DND-41 (cell line): ENCODE measurements around the gene ZNF442.
A peak's percentile ranks its signal among the peaks of the same experiment; 100 is the strongest.
"Not testable (repeated sequence)": the region's sequence is repeated elsewhere in the genome, so short reads cannot be mapped to it uniquely, and the experiment has no call there.

Experiments
- ATAC-seq: fragments of 200-7000 bp; cut with Tn5 transposase; 3 replicates; pipeline ENCODE4 v1.9.1; 2021; ENCODE audit warnings: low read depth; ENCODE audit not compliant: insufficient read depth
- DNase-seq: peaks from one replicate; pipeline ENCODE4 v3.0.0-alpha.2; 2020
- H2AFZ ChIP-seq: 2 replicates; pipeline ENCODE4 v1.6.0; 2012; ENCODE audit warnings: low read depth, low read length
- H3K27ac ChIP-seq: 2 replicates; pipeline ENCODE4 v1.5.1; 2012; ENCODE audit warnings: low read length, inconsistent platforms
- H3K27me3 ChIP-seq: fragments of 200-600 bp; sonication (generic); 2 replicates; pipeline ENCODE4 v1.6.0; 2012; ENCODE audit warnings: low read length, mild to moderate bottlenecking, inconsistent platforms; ENCODE audit not compliant: insufficient read depth, poor library complexity
- H3K36me3 ChIP-seq: 2 replicates; pipeline ENCODE4 v1.5.1; 2012; ENCODE audit warnings: low read length, inconsistent platforms; ENCODE audit not compliant: insufficient read depth
- H3K4me1 ChIP-seq: 2 replicates; pipeline ENCODE4 v1.5.1; 2012; ENCODE audit warnings: mild to moderate bottlenecking, low read length; ENCODE audit not compliant: insufficient read depth
- H3K4me2 ChIP-seq: 2 replicates; pipeline ENCODE4 v1.6.0; 2012; ENCODE audit warnings: mild to moderate bottlenecking, moderate library complexity, low read length, inconsistent platforms; ENCODE audit not compliant: insufficient read depth
- H3K4me3 ChIP-seq, 2 experiments: fragments of 200-600 bp in 1 of 2; shearing (Covaris generic) in 1 of 2; 2 replicates each; pipeline ENCODE4 v1.5.1; 2012 to 2016; ENCODE audit warnings: inconsistent platforms in 2 of 2, low read length in 2 of 2, mild to moderate bottlenecking in 2 of 2, low read depth in 1 of 2, moderate library complexity in 1 of 2
- H3K79me2 ChIP-seq: 2 replicates; pipeline ENCODE4 v1.6.0; 2012; ENCODE audit warnings: low read length, inconsistent platforms; ENCODE audit not compliant: insufficient read depth
- H3K9ac ChIP-seq: 2 replicates; pipeline ENCODE4 v1.6.0; 2012; ENCODE audit warnings: low read depth, mild to moderate bottlenecking, inconsistent platforms, low read length, moderate library complexity
- H3K9me3 ChIP-seq: 2 replicates; pipeline ENCODE4 v1.5.1; 2012; ENCODE audit warnings: low read length, moderate library complexity, mild to moderate bottlenecking, inconsistent platforms; ENCODE audit not compliant: insufficient read depth, severe bottlenecking
- H4K20me1 ChIP-seq: 2 replicates; pipeline ENCODE4 v1.6.0; 2012; ENCODE audit warnings: low read length; ENCODE audit not compliant: insufficient read depth
- EZH2 ChIP-seq: IDR thresholded peaks from 3 replicates; pipeline ENCODE4 v1.6.1; 2012; ENCODE audit warnings: borderline replicate concordance, low read depth, mild to moderate bottlenecking, moderate library complexity, low read length, inconsistent platforms; ENCODE audit not compliant: severe bottlenecking
- TF ChIP-seq, protein P1 (sequence below): IDR thresholded peaks from 2 replicates; pipeline ENCODE4 v1.5.1; 2012; ENCODE audit warnings: borderline replicate concordance, low read length, moderate library complexity, mild to moderate bottlenecking; ENCODE audit not compliant: poor library complexity, severe bottlenecking; ENCODE audit errors: extremely low read depth

The ZNF442 gene

DNA sequence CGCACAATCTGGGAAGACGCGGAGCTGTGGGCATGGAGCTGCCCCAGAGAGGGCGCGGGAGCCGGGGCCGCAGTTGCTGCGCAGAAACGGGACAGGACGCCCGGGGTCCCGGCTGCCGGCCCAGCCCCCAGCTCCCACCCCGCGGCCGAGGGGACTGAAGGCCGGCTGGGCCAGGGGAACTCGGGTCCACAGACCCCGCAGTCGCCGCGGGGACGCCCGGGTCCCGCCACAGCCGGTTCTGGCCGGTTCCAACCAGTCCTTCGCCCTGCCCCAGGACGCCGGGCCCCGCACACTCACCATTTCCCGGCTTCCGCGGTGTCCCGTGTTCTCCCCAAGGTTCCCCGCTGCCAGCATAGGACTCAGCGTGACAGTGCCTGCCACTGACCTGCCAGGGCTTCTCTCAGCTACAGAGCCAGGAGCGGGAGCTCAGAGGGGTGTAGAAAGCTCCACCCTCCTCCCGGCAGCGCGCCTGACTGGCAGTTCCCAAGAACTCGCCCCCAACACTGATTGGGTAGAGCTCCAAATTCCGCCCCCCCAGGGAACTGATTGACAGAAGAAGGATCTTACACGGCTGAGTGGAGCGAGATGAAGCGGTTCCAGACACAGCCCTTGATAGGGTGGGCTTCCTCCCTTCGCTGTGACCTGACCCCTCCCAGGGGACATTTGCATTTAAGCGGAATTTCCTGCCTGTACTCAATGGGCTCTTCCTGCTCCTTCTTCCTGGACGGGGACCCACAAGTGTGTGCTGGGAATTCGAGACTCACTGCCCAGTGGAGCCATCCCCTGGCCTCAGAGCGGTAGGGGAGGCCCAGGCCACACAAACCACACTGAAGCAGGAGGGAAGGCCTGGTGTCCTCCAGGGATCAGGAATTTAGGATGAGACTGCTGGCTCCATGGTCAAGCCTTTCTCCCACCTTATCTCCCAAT lies at the start of gene ZNF442:
TSS of gene ZNF442 (minus strand) at position 448 of the 927 bp plus-strand sequence. CDS start 2,052 bp downstream, outside the sequence.
- Histone ChIP-seq H3K27me3 (no peaks in the 10 kb centered on the region), H3K79me2 (peaks cover 2% of the 10 kb centered on the region), H2AFZ (peak within 1 kb of the TSS; percentile 85), H3K4me3 (peak within 1 kb of the TSS; percentile 69 to 90), H3K27ac (peak within 1 kb of the TSS; percentile 88), H3K4me2 (peak within 1 kb of the TSS; percentile 80), H3K36me3 (no peaks in the 10 kb centered on the region), H3K9me3 (no peaks in the 10 kb centered on the region), H3K9ac (peak within 1 kb of the TSS; percentile 79), H4K20me1 (no peaks in the 10 kb centered on the region), H3K4me1 (peaks cover 19% of the 10 kb centered on the region)
- TF ChIP-seq EZH2 = no peak
- TF ChIP-seq, protein P1, sequence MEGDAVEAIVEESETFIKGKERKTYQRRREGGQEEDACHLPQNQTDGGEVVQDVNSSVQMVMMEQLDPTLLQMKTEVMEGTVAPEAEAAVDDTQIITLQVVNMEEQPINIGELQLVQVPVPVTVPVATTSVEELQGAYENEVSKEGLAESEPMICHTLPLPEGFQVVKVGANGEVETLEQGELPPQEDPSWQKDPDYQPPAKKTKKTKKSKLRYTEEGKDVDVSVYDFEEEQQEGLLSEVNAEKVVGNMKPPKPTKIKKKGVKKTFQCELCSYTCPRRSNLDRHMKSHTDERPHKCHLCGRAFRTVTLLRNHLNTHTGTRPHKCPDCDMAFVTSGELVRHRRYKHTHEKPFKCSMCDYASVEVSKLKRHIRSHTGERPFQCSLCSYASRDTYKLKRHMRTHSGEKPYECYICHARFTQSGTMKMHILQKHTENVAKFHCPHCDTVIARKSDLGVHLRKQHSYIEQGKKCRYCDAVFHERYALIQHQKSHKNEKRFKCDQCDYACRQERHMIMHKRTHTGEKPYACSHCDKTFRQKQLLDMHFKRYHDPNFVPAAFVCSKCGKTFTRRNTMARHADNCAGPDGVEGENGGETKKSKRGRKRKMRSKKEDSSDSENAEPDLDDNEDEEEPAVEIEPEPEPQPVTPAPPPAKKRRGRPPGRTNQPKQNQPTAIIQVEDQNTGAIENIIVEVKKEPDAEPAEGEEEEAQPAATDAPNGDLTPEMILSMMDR = peak; percentile 44
- DNase-seq = peak; percentile 99
- peak; percentile 96 for ATAC-seq

DNA sequence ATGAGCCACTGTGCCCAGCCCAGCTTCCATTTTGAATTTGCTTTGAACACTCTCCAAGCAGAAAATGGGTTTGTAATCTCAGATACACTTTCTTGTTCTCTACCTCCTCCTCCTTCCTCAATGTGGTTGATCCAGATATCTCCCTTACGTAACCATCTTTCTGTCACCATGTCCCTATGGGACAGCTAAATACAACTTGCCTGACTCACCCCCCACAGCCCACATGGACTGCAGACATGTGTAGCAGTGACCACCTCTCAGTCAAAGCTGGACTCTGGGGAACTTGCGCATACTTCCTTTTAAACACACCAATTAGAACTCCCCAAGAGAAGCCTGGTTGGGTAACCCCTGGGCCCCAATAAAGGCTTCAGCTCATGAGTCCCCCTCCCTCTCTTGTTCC lies 46.4 kb upstream of the ZNF442 start:
- Histone ChIP-seq H3K4me2 (no peak overlapping the region), H3K4me1 (no peaks in the 10 kb centered on the region), H3K4me3 (no peak overlapping the region), H3K79me2 (no peaks in the 10 kb centered on the region), H3K36me3 (no peaks in the 10 kb centered on the region), H2AFZ (no peak overlapping the region), H3K27me3 (no peaks in the 10 kb centered on the region), H3K27ac (no peak overlapping the region), H3K9ac (no peak overlapping the region), H3K9me3 (no peaks in the 10 kb centered on the region), H4K20me1 (no peaks in the 10 kb centered on the region)
- TF ChIP-seq EZH2 = no peak
- TF ChIP-seq, protein P1 = no peak
- ATAC-seq (no peak), DNase-seq (no peak)

DNA sequence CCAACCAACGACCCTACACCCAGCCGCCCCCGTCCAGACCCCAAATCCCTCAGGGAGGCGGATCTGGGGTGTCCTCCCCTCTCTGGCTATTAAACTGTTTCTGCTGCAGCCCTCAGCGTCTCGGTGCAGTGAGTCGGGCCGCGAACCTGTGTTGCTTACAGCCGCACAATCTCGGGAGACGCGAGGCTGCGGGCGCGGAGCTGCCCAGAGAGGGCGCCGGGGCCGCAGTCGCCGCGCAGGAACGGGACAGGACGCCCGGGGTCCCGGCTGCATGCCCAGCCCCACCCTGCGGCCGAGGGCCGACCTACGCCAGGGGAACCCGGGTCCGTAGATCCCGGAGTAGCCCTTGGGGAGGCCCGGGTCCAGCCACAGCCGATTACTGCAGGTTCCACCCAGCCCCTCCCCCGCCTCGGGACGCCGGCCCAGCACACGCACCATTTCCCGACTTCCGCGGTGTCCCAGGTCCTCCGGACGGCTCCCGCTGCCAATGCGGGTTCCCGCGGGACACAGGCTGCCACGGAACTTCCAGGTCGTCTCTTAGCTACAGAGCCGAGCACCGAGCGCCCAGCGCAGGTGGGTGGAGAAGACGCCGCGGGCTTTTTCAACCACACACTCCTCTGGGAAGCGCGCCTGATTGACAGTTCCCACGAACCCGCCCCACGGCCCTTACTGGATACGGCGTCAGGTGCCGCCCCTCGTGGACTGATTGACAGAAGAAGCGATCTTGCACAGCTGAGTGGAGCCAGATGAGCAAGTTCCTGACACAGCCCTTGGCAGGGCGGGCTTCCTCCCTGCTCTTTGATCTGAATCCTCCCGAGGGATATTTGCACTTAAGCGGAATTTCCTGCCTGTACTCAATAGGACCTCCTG lies 35.4 kb upstream of the ZNF442 start, which contains the start of gene ZNF799:
TSS of gene ZNF799 (minus strand) at position 639 of the 870 bp plus-strand sequence. CDS start at position 438, 201 bp downstream.
- peak; percentile 95 for ATAC-seq
- Histone ChIP-seq H4K20me1 (no peaks in the 10 kb centered on the region), H3K79me2 (peaks cover 21% of the 10 kb centered on the region), H3K27me3 (no peaks in the 10 kb centered on the region), H3K27ac (peak within 1 kb of the TSS; percentile 78), H2AFZ (peak within 1 kb of the TSS; percentile 86), H3K4me2 (peak within 1 kb of the TSS; percentile 87), H3K9me3 (no peaks in the 10 kb centered on the region), H3K36me3 (no peaks in the 10 kb centered on the region), H3K9ac (peak within 1 kb of the TSS; percentile 66), H3K4me1 (peaks cover 16% of the 10 kb centered on the region), H3K4me3 (peak within 1 kb of the TSS; percentile 46 to 86; a peak in 3 of 4 replicates)
- DNase-seq = peak; percentile 97
- TF ChIP-seq EZH2 = no peak
- TF ChIP-seq, protein P1 = peak; percentile 10

DNA sequence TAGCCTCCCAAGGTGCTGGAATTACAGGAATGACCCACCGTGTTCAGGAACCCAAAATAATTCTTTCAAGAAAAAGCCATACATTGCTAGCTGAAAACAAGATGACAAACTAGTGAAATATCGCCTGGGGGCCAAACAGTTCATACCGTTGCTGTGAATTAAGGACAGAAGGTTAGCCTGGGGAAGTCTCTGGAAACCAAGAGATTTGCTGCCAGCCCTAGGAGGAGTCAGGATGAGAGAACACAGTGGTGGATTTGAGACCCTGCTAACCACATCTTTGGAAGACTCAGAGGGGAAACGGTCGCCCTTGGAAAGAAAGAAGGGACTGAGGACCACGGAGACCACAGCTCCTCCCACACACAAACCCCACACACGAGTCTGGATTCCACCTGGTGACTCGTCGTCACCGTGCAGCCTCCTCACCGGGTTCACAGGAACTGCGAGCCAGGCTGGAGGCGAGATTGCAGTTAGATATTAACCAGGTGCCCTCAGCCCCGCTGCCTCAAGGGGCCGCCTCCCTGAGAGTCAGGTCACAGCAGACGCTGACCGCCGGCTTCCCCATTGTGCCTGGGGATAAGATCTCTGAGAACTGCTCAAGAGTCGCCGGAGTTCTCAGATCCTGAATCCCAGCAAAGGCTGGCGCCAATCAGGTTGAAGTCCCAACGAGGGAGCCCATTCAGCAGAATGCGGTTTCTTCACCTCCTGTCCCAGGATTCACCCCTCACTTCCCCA lies 34.6 kb upstream of the ZNF442 start:
- Histone ChIP-seq H3K27ac (peak overlapping the region; percentile 78), H3K4me3 (peak overlapping the region; percentile 46 to 86; a peak in 3 of 4 replicates), H3K79me2 (peaks cover 27% of the 10 kb centered on the region), H3K4me1 (peaks cover 16% of the 10 kb centered on the region), H3K9ac (peak overlapping the region; percentile 66), H3K4me2 (peak overlapping the region; percentile 87), H2AFZ (peak overlapping the region; percentile 86)
- not testable (repeated sequence) for H3K9me3 ChIP-seq, H4K20me1 ChIP-seq, H3K36me3 ChIP-seq, H3K27me3 ChIP-seq
- peak; percentile 35 for ATAC-seq
- DNase-seq = peak; percentile 58

DNA sequence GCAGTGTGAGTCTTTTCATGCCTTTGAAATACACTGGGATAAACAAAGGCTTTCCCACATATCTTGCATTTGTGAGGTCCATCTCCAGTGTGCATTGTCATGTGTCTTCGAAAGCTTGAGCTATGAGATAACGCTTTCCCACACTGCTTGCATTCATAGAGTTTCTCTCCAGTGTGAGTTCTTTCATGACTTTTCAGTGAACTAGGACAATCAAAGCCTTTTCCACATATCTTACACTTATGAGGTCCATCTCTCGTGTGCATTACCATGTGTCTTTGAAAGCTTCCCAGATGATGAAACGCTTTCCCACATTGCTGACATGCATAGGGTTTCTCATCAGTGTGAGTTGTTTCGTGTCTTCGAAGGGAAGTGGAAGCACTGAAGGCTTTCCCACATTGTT lies 25.7 kb upstream of the ZNF442 start:
- H3K27me3 ChIP-seq, H3K4me2 ChIP-seq, H3K27ac ChIP-seq, ATAC-seq, H3K4me3 ChIP-seq, H3K4me1 ChIP-seq, H2AFZ ChIP-seq, H3K9me3 ChIP-seq, H3K9ac ChIP-seq, DNase-seq, H4K20me1 ChIP-seq, H3K79me2 ChIP-seq: not testable (repeated sequence)
- peaks cover 32% of the 10 kb centered on the region for H3K36me3 ChIP-seq
